Renal cortical epithelial cell (primary cell): ENCODE data around the gene GVQW3. TPM values are rescaled to one million over a fixed set of nuclear protein-coding genes. Genes with fewer than 3 reads are reported as not detected.

Experiments
- DNase-seq: peaks from one replicate; pipeline ENCODE4 v3.0.0-alpha.2; 2011; ENCODE audit warnings: low read depth
- total RNA-seq: library from RNA; depleted of rRNA; stranded (reverse); fragments of >200 nt; gene quantifications from 2 replicates; pipeline ENCODE4 v1.2.3, GENCODE V29; 2014

The GVQW3 gene
- 0.17 and 1.3 TPM in 2 replicates for total RNA-seq

- DNase-seq: peak; percentile 87
Measured at GRCh38 chr11:76380977-76381719, at the start of gene GVQW3, which contains the start of gene THAP12. Gene GVQW3, plus strand, starts transcription at chr11:76381323. Its CDS starts 506 bp downstream, at chr11:76381829. Gene THAP12, minus strand, starts transcription at chr11:76381132. Its CDS starts 296 bp downstream, at chr11:76380836.

GRCh38 chr11:76334826-76335389 is 46.2 kb upstream of the GVQW3 start:
- DNase-seq: no peak

GRCh38 chr11:76335842-76336241 is 45.3 kb upstream of the GVQW3 start:
- no peak for DNase-seq

- DNase-seq: no peak
Measured at GRCh38 chr11:76336597-76336996, 44.5 kb upstream of the GVQW3 start.

GRCh38 chr11:76337469-76337868 is 43.7 kb upstream of the GVQW3 start:
- DNase-seq: no peak

- DNase-seq: no peak
Measured at GRCh38 chr11:76337923-76338322, 43.2 kb upstream of the GVQW3 start.

- no peak for DNase-seq
Measured at GRCh38 chr11:76339221-76339620, 41.9 kb upstream of the GVQW3 start.

- DNase-seq: peak; percentile 15
Measured at GRCh38 chr11:76347466-76347865, 33.7 kb upstream of the GVQW3 start.

GRCh38 chr11:76348348-76348747 is 32.8 kb upstream of the GVQW3 start:
- no peak for DNase-seq

- DNase-seq: no peak
Measured at GRCh38 chr11:76355172-76355571, 26.0 kb upstream of the GVQW3 start.

GRCh38 chr11:76361374-76361773 is 19.7 kb upstream of the GVQW3 start:
- no peak for DNase-seq

GRCh38 chr11:76361776-76362175 is 19.3 kb upstream of the GVQW3 start:
- no peak for DNase-seq

- DNase-seq: no peak
Measured at GRCh38 chr11:76362716-76363115, 18.4 kb upstream of the GVQW3 start.

GRCh38 chr11:76365038-76365679 is 16.0 kb upstream of the GVQW3 start:
- no peak for DNase-seq

GRCh38 chr11:76368490-76368889 is 12.6 kb upstream of the GVQW3 start:
- DNase-seq: no peak

- no peak for DNase-seq
Measured at GRCh38 chr11:76369406-76369805, 11.7 kb upstream of the GVQW3 start.

GRCh38 chr11:76371170-76371569 is 10.0 kb upstream of the GVQW3 start:
- DNase-seq: peak; percentile 83

- no peak for DNase-seq
Measured at GRCh38 chr11:76376746-76377558, 4.2 kb upstream of the GVQW3 start.

GRCh38 chr11:76379807-76380158 is 1.3 kb upstream of the GVQW3 start:
- no peak for DNase-seq

GRCh38 chr11:76380159-76380976 is 755 bp upstream of the GVQW3 start:
- DNase-seq: no peak

GRCh38 chr11:76382209-76382608 is 1.1 kb downstream of the GVQW3 start:
- peak; percentile 29 for DNase-seq
